HTERT RPE-1 (cell line): ENCODE results near the gene POU6F2.
"Not testable (repeated sequence)": the region's sequence is repeated elsewhere in the genome, so short reads cannot be mapped to it uniquely, and the experiment has no call there.

Experiments used
- in situ Hi-C: fragments of 300-500 bp; cut with MboI; formaldehyde crosslinking; loops from 4 replicates; pipeline ENCODE4 v1.14.3; 2020; ENCODE audit warnings: low sequenced_read_pairs

Gene POU6F2, protein sequence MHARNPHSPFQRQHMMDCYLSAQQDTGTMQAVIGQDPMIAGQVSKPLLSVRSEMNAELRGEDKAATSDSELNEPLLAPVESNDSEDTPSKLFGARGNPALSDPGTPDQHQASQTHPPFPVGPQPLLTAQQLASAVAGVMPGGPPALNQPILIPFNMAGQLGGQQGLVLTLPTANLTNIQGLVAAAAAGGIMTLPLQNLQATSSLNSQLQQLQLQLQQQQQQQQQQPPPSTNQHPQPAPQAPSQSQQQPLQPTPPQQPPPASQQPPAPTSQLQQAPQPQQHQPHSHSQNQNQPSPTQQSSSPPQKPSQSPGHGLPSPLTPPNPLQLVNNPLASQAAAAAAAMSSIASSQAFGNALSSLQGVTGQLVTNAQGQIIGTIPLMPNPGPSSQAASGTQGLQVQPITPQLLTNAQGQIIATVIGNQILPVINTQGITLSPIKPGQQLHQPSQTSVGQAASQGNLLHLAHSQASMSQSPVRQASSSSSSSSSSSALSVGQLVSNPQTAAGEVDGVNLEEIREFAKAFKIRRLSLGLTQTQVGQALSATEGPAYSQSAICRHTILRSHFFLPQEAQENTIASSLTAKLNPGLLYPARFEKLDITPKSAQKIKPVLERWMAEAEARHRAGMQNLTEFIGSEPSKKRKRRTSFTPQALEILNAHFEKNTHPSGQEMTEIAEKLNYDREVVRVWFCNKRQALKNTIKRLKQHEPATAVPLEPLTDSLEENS

GRCh38 chr7:38977685-38978084, at the start of gene POU6F2:
POU6F2 (plus strand) TSS chr7:38977909; CDS start chr7:38977954, 45 bp downstream.
- in situ Hi-C loops, result no loop called here

GRCh38 chr7:38928506-38928905, 49.2 kb upstream of the POU6F2 start:
- in situ Hi-C loops, result no loop called here

- in situ Hi-C loops, result no loop called here
Observed at GRCh38 chr7:38929460-38930171, 48.1 kb upstream of the POU6F2 start.

DNA sequence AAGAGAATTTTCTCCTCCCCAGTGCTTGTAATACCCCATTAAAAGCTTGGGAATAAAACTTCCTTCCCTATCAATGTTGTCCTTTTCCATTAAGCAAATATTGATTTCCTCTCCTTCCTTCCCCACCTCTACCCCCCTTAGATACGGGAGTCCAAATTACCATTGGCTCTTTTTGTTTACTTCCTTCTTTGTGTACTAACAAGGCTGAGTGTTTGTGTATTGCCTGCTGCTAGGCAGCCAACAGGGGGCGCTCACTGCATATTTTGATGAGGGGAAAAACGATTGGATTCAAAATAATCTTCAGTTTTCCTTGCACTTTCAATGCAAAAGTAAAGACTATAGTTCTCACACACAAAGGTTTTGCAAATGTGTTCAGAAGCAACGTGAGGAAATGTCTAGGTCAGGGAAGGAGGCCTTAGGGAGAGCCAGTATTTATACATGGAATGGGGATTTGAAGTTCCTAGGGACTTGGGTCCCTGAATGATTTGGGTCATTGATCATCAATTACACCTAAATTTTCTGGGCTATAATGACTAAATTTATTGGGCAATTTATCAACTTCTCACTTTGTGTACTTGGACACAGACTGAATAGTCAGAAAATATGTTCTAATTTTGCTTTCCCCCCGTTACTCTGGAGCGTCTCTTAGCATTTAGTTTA, 45.1 kb upstream of the POU6F2 start:
- in situ Hi-C loops, result no loop called here

GRCh38 chr7:38934051-38934450, 43.7 kb upstream of the POU6F2 start:
- in situ Hi-C loops, result no loop called here

- in situ Hi-C loops, result no loop called here
Observed at GRCh38 chr7:38934536-38934935, 43.2 kb upstream of the POU6F2 start.

DNA sequence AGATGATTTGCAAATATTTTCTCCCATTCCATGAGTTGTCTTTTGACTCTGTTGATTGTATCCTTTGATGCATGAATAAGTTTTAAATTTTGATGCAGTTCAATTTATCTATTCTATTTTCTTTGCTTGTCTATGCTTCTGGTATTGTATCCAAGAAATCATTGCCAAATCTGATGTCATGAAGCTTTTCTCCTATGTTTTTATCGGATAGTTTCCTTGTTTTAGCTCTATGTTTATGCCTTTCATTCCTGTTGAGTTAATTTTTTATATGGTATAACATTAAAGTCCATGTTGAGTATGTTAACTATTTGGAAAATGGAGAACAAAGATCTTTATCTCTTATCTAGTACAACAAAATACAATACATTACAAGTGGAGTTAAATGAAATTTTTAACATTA, 41.1 kb upstream of the POU6F2 start:
- in situ Hi-C loops, result no loop called here

- in situ Hi-C loops, result no loop called here
Observed at GRCh38 chr7:38938001-38938485, 39.7 kb upstream of the POU6F2 start.

DNA sequence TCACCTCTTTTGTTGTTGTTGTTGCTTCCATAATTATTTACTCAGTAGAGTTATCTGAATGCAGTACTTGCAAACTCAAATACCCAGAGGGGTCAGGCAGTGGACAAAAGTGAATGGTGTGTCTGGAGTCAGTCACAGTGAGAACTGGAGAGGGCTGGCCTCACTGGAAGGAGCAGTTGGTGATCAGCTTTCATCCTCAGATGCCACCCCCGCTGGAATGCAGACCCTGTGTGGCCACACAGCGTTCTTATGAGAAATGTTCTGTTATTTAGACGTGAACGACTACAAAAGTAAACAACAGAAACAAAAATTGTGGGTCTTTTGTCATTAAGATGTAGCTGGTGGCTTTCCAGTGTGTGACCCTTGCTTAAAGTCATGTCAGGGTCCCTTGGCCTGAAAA, 39.1 kb upstream of the POU6F2 start:
- in situ Hi-C loops, result no loop called here

- in situ Hi-C loops, result no loop called here
Observed at GRCh38 chr7:38940774-38941173, 36.9 kb upstream of the POU6F2 start.

DNA sequence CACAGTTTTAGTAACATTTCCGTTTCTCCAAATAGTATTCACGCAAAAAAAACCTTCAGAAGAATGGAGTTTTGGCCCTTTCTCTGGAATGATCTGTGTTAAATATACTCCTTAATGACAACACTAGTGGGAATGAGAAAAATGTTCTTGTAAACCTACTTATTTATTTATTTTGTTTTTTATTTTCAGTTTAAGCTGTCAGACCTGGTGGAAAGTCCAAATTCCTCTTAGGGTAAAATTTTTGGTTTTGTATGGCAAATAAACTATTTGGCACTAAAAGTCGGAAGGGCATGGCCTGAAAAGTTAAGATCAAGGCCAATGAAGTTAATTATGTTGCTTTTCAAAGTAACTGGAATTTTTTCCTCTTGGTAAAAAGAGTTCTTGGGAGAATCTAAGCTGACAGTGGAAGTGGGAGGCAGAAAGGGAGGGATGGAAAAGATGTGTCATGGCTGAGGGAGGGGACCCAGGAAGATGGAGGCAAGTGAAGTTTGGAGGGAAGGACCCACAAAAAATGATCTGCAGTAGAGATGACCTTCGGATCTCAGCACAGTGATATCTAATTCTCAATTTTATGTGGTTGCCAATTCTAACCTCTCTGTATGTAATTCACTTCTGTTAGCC, 35.2 kb upstream of the POU6F2 start:
- in situ Hi-C loops, result no loop called here

DNA sequence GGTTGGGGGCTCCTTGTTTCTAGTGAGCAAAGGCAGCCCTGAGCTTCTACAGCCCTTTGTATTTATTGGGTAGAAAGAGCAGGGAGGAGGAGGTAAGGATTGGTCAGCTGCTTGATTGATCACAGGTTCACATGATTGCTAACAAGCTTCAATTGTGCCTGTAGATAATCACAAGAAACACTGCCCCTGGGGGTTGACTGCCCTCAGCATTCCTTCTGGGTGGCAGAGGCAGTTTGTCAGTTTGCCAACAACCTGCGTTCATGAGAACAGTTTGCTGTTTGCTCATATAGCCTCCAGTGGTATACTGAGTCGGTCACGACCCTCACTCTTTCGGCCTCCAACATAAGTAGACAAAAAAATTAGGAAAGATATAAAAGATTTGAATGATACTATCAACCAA, 30.2 kb upstream of the POU6F2 start:
- in situ Hi-C loops, result not testable (repeated sequence)

DNA sequence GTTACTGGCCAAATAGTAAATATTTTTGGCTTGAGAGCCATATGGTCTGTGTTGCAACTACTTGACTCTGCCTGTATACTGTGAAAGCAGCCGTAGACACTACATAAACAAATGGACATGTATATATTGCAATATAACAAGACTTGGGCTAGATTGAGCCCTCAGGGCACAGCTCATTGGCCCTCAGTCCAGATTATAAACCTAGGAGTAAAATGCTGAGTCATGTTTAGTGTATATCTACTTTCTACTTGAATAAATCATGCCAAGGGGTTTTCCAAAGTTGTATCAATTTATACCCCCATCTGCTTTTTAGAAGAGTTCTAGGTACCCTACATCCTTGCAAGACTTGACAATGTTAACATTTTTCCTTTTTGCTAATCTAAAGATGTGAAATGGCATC, 27.4 kb upstream of the POU6F2 start:
- in situ Hi-C loops, result no loop called here

DNA sequence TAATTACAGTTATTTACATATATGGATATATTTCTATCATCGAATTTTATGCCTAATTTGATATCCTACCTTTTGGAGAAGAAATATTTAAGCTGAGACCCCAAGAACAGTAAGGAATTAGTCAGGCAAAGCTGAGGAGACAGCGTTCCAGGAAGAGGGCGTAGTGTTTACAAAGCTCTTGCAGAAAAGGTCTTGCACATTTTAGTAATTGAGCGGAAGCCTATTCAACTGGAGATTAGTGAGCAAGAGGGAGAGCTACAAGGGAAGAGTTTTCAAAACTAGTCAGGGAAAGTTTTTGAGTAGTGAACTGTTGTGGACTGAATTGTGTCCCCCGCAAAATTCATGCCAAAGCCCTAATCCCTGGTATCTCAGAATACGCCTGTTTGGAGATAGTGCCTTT, 26.5 kb upstream of the POU6F2 start:
- in situ Hi-C loops, result no loop called here

- in situ Hi-C loops, result no loop called here
Observed at GRCh38 chr7:38953227-38953626, 24.5 kb upstream of the POU6F2 start.

DNA sequence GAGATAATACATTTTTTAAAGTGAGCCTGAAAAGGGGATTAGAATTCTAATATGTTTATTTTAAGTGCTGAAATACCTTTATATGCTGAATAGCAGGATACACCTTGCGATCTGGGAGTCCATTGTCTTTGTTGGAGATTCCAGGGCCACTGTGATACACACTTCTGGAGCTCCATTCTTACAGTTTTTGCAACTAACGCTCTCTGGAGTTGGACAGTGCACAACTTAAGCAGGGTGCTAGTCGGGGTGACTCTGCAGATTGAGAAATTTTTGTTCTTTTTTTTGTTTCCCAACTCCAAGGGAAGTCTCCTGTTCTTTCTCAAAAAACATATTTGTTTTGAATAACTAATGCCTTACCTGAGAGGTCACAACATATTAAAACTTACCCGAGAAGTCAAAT, 23.7 kb upstream of the POU6F2 start:
- in situ Hi-C loops, result no loop called here

- in situ Hi-C loops, result no loop called here
Observed at GRCh38 chr7:38955892-38956291, 21.8 kb upstream of the POU6F2 start.

DNA sequence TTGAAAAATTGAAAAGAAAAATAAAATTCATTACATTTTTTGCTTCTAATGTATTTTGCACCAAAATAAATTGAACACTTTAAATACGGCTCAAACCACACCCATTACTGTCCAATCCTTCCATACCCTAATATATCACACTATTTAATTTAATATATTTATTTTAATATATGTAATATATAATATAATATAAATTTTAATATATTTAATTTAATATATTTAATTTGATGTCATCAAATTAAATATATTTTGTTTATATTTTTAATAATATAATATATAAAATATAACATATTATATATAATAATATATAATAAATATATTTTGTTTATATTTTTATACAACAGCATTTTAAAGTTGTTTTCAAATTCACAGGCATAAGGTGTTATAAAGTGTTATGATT, 15.7 kb upstream of the POU6F2 start:
- in situ Hi-C loops, result no loop called here

DNA sequence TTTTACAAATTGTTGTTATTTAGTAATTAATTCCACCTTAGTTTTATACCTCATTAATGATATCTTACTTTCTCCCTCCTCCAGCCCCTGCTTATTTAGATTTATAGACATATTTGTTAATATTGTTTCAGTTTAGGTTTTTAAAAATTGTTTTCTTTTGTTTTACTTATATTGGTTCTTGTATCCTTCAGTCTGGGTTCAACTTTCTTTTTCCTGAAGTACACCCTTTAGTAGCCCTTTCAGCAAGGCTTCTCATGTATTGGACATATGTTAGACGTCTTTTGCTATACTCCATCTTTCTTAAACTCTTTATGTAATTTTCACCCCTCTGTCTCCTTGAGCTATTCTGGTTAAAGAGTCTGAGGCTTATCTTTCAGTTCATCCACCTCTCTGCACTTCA, 12.8 kb upstream of the POU6F2 start:
- in situ Hi-C loops, result no loop called here

GRCh38 chr7:38973760-38974159, 3.9 kb upstream of the POU6F2 start:
- in situ Hi-C loops, result no loop called here

DNA sequence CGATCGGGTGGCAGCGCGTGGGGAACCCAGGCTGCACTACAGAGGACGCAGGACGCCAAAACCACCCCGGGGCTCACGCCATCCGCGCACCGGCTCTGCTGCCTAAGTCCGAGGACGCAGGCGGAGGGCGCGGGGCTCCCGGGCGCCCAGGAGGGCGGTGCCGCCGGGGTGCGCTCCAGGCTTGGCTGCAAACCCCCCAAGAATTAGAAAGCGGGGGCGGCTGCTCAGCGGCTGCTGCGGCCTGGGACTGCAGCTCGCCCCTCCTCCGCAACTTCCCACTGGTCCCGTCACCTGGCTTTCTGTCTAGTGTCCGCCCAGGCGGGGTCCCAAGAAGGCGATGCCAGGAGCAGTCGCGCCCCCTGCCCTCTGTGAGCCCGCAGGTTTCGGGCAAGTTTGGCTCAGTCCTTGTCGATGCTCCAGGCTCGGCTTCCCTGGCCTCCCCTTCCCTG, 1.7 kb upstream of the POU6F2 start:
- in situ Hi-C loops, result no loop called here
